Activated T-cell treated with anti-CD3 and anti-CD28 coated beads, Interleukin-2, amount 50 U/mL, for 72 hours (primary cell): ENCODE data around the gene MSH5. TPM values are rescaled to one million over a fixed set of nuclear protein-coding genes. Genes with fewer than 3 reads are reported as not detected.

Source experiments
- ATAC-seq, 2 donors: fragments of 150-1000 bp; cut with Tn5 transposase; replicated peaks in 1 of 2; 2 replicates each; pipeline ENCODE4 v1.10.0; 2021; ENCODE audit warnings: moderate library complexity in 2 of 2, mild to moderate bottlenecking in 1 of 2
- DNase-seq, 2 donors: peaks; one replicate each; pipeline ENCODE4 v3.0.0; 2021 to 2022; ENCODE audit warnings: mixed read lengths in 1 of 2
- H3K27ac Mint-ChIP-seq: one replicate; pipeline ENCODE4 v1.8.0; 2022; ENCODE audit warnings: mild to moderate bottlenecking, moderate library complexity, mixed read lengths
- H3K27me3 Mint-ChIP-seq: one replicate; pipeline ENCODE4 v1.8.0; 2022; ENCODE audit warnings: low read depth, mixed read lengths
- H3K36me3 Mint-ChIP-seq, 2 donors: one replicate each; pipeline ENCODE4 v1.8.0; 2022; ENCODE audit warnings: mixed read lengths in 2 of 2, mild to moderate bottlenecking in 1 of 2; ENCODE audit not compliant: insufficient read depth in 2 of 2
- H3K4me1 Mint-ChIP-seq: one replicate; pipeline ENCODE4 v1.8.0; 2022; ENCODE audit warnings: low read depth, mixed read lengths
- H3K4me3 Mint-ChIP-seq, 2 donors: one replicate each; pipeline ENCODE4 v1.8.0; 2022; ENCODE audit warnings: mild to moderate bottlenecking in 2 of 2, mixed read lengths in 2 of 2, moderate library complexity in 2 of 2
- H3K9me3 Mint-ChIP-seq, 2 donors: one replicate each; pipeline ENCODE4 v1.8.0; 2022; ENCODE audit warnings: mixed read lengths in 2 of 2
- total RNA-seq, 2 donors: library from RNA; stranded (reverse); gene quantifications; one replicate each; pipeline ENCODE4 v1.2.3, GENCODE V29; 2022

The MSH5 gene
- total RNA-seq, 2 donors from 2014 or later = 84.9 to 98.4 TPM

- Mint-ChIP-seq H3K36me3 (peaks cover 3 to 12% of the 10 kb centered on the region in 2 donors), H3K27ac (no peak overlapping the region), H3K4me1 (peaks cover 54% of the 10 kb centered on the region), H3K27me3 (no peaks in the 10 kb centered on the region), H3K4me3 (peak overlapping the region; percentile 55 to 83), H3K9me3 (no peaks in the 10 kb centered on the region)
- DNase-seq (no peak), ATAC-seq (no peak)
Observed at GRCh38 chr6:31727717-31728671, 11.8 kb upstream of the MSH5 start.

- H3K4me3 Mint-ChIP-seq = peak within 1 kb of the TSS; percentile 83 to 94
- no peak within 1 kb of the TSS for H3K27ac Mint-ChIP-seq
- H3K27me3 Mint-ChIP-seq = no peaks in the 10 kb centered on the region
- ATAC-seq (peak; percentile 14 to 16), DNase-seq (no peak)
- peaks cover 58% of the 10 kb centered on the region for H3K4me1 Mint-ChIP-seq
- H3K9me3 Mint-ChIP-seq = no peaks in the 10 kb centered on the region
- peaks cover 7 to 16% of the 10 kb centered on the region in 2 donors for H3K36me3 Mint-ChIP-seq
Observed at GRCh38 chr6:31728767-31729514, 10.9 kb upstream of the MSH5 start, which contains the start of gene DDAH2. TSS of gene DDAH2 (minus strand) at chr6:31729299. CDS start at chr6:31729161, 138 bp downstream.

GRCh38 chr6:31729515-31729978 is 10.3 kb upstream of the MSH5 start:
- Mint-ChIP-seq H3K4me1 (peaks cover 64% of the 10 kb centered on the region), H3K36me3 (peaks cover 7 to 16% of the 10 kb centered on the region in 2 donors), H3K27ac (no peak overlapping the region), H3K27me3 (no peaks in the 10 kb centered on the region), H3K9me3 (no peaks in the 10 kb centered on the region), H3K4me3 (peak overlapping the region; percentile 83 to 94)
- ATAC-seq (peak; percentile 70 to 71), DNase-seq (peak; percentile 81 to 83)

- Mint-ChIP-seq H3K27ac (peak overlapping the region; percentile 58), H3K27me3 (no peaks in the 10 kb centered on the region), H3K36me3 (peaks cover 10 to 19% of the 10 kb centered on the region in 2 donors), H3K9me3 (no peaks in the 10 kb centered on the region), H3K4me1 (peaks cover 65% of the 10 kb centered on the region), H3K4me3 (peak overlapping the region; percentile 83 to 94)
- DNase-seq (peak; percentile 75 to 77), ATAC-seq (peak; percentile 58 to 67)
Observed at GRCh38 chr6:31729979-31730630, 9.7 kb upstream of the MSH5 start.

GRCh38 chr6:31730631-31731086 is 9.1 kb upstream of the MSH5 start:
- H3K4me3 Mint-ChIP-seq = peak overlapping the region; percentile 83 to 94
- no peak for DNase-seq

GRCh38 chr6:31732029-31732428 is 7.8 kb upstream of the MSH5 start:
- no peak for ATAC-seq
- H3K4me3 Mint-ChIP-seq = no peak overlapping the region
- DNase-seq = no peak
- H3K36me3 Mint-ChIP-seq = peaks cover 18 to 32% of the 10 kb centered on the region in 2 donors
- H3K9me3 Mint-ChIP-seq = no peaks in the 10 kb centered on the region
- H3K4me1 Mint-ChIP-seq = peaks cover 54% of the 10 kb centered on the region
- H3K27ac Mint-ChIP-seq = peak overlapping the region; percentile 40
- H3K27me3 Mint-ChIP-seq = no peaks in the 10 kb centered on the region

More at GRCh38 chr6:31730631-31731086, 9.1 kb upstream of the MSH5 start:
- Mint-ChIP-seq H3K27me3 (no peaks in the 10 kb centered on the region), H3K27ac (no peak overlapping the region), H3K4me1 (peaks cover 62% of the 10 kb centered on the region), H3K9me3 (no peaks in the 10 kb centered on the region), H3K36me3 (peaks cover 15 to 24% of the 10 kb centered on the region in 2 donors)
- no peak for ATAC-seq

- no peak for ATAC-seq
- peaks cover 18 to 32% of the 10 kb centered on the region in 2 donors for H3K36me3 Mint-ChIP-seq
Observed at GRCh38 chr6:31733734-31734133, 6.1 kb upstream of the MSH5 start.

GRCh38 chr6:31734247-31734820 is 5.5 kb upstream of the MSH5 start:
- ATAC-seq (peak; percentile 50 to 63), DNase-seq (no peak)
- H3K27me3 Mint-ChIP-seq = no peaks in the 10 kb centered on the region
- peak overlapping the region; percentile 89 to 98 for H3K4me3 Mint-ChIP-seq
- H3K9me3 Mint-ChIP-seq = no peaks in the 10 kb centered on the region
- peaks cover 18 to 32% of the 10 kb centered on the region in 2 donors for H3K36me3 Mint-ChIP-seq
- H3K27ac Mint-ChIP-seq = peak overlapping the region; percentile 85
- peaks cover 58% of the 10 kb centered on the region for H3K4me1 Mint-ChIP-seq

More at GRCh38 chr6:31733734-31734133, 6.1 kb upstream of the MSH5 start:
- Mint-ChIP-seq H3K9me3 (no peaks in the 10 kb centered on the region), H3K4me1 (peaks cover 58% of the 10 kb centered on the region), H3K4me3 (peak overlapping the region; percentile 45 to 89), H3K27ac (no peak overlapping the region), H3K27me3 (no peaks in the 10 kb centered on the region)
- DNase-seq = no peak

GRCh38 chr6:31734821-31735406 is 4.9 kb upstream of the MSH5 start:
- ATAC-seq (peak in 1 of 2 donors; percentile 4), DNase-seq (peak; percentile 72 to 74)
- peak overlapping the region; percentile 83 for H3K27ac Mint-ChIP-seq
- H3K27me3 Mint-ChIP-seq = no peaks in the 10 kb centered on the region
- peak overlapping the region; percentile 89 to 98 for H3K4me3 Mint-ChIP-seq
- H3K36me3 Mint-ChIP-seq = peaks cover 18 to 34% of the 10 kb centered on the region in 2 donors
- peaks cover 61% of the 10 kb centered on the region for H3K4me1 Mint-ChIP-seq
- no peaks in the 10 kb centered on the region for H3K9me3 Mint-ChIP-seq

GRCh38 chr6:31736021-31736767 is 3.6 kb upstream of the MSH5 start, which contains the start of gene CLIC1:
TSS of gene CLIC1 (minus strand) at chr6:31736530. CDS start at chr6:31736300, 230 bp downstream.
- Mint-ChIP-seq H3K27me3 (no peaks in the 10 kb centered on the region), H3K36me3 (peaks cover 20 to 34% of the 10 kb centered on the region in 2 donors), H3K4me1 (peaks cover 63% of the 10 kb centered on the region), H3K9me3 (no peaks in the 10 kb centered on the region), H3K4me3 (peak within 1 kb of the TSS; percentile 89 to 98), H3K27ac (peak within 1 kb of the TSS; percentile 83)
- DNase-seq (peak; percentile 86 to 87), ATAC-seq (peak; percentile 46 to 53)

- H3K36me3 Mint-ChIP-seq = peaks cover 18 to 35% of the 10 kb centered on the region in 2 donors
- DNase-seq = no peak
- H3K27me3 Mint-ChIP-seq = no peaks in the 10 kb centered on the region
- H3K9me3 Mint-ChIP-seq = no peaks in the 10 kb centered on the region
- peak overlapping the region; percentile 83 for H3K27ac Mint-ChIP-seq
- no peak for ATAC-seq
- H3K4me3 Mint-ChIP-seq = peak overlapping the region; percentile 89 to 98
- peaks cover 69% of the 10 kb centered on the region for H3K4me1 Mint-ChIP-seq
Observed at GRCh38 chr6:31736768-31737314, 3.0 kb upstream of the MSH5 start.
